PFSK-1 (cell line): Measurements from ENCODE around the gene CDYL.

Experiments used
- FOXP2 ChIP-seq: optimal IDR thresholded peaks from 2 replicates; pipeline ENCODE3; 2011; ENCODE audit warnings: borderline replicate concordance, control low read depth, inconsistent platforms; ENCODE audit not compliant: insufficient read depth; ENCODE audit errors: extremely low read length, extremely low read depth
- POLR2AphosphoS5 ChIP-seq: IDR thresholded peaks from 2 replicates; pipeline ENCODE4 v1.6.1; 2012; ENCODE audit warnings: low read depth, mild to moderate bottlenecking, control low read depth, low read length, moderate library complexity
- SIN3A ChIP-seq: IDR thresholded peaks from 2 replicates; pipeline ENCODE4 v1.6.1; 2012; ENCODE audit warnings: mild to moderate bottlenecking, low read length, moderate library complexity, borderline replicate concordance; ENCODE audit not compliant: insufficient read depth
- TAF1 ChIP-seq: IDR thresholded peaks from 2 replicates; pipeline ENCODE4 v1.6.1; 2012; ENCODE audit warnings: low read length, control low read depth, borderline replicate concordance; ENCODE audit not compliant: insufficient read depth
- TF ChIP-seq, protein P1 (sequence below), 2 experiments: IDR thresholded peaks; 2 replicates each; pipeline versions ENCODE4 v1.6.1 to v1.8.0; 2011 to 2012; ENCODE audit warnings: low read depth in 2 of 2, low read length in 2 of 2, control low read depth in 1 of 2, inconsistent platforms in 1 of 2, mild to moderate bottlenecking in 1 of 2, moderate library complexity in 1 of 2; ENCODE audit not compliant: insufficient read depth in 1 of 2

The CDYL gene

DNA sequence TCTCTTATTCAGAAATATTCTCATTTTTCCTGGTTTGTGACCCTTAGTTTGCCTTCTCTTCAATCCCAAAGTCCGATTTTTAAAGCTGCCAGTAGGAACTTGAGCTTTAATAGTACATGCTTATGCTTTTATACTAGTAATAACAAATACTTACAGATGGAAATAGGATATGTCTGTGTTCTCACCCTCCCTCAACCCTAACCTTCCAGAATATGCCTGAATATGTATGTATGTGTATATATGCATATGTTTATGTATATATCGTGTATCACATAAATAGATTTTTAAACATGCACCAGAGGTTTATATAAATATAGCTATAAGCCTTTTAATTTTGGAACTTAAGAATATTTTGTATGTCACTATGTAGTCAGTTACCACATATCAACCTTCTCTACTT lies 38.8 kb downstream of the CDYL start:
- TF ChIP-seq POLR2AphosphoS5 (no peak), TAF1 (no peak), FOXP2 (no peak), SIN3A (no peak)
- TF ChIP-seq, protein P1, sequence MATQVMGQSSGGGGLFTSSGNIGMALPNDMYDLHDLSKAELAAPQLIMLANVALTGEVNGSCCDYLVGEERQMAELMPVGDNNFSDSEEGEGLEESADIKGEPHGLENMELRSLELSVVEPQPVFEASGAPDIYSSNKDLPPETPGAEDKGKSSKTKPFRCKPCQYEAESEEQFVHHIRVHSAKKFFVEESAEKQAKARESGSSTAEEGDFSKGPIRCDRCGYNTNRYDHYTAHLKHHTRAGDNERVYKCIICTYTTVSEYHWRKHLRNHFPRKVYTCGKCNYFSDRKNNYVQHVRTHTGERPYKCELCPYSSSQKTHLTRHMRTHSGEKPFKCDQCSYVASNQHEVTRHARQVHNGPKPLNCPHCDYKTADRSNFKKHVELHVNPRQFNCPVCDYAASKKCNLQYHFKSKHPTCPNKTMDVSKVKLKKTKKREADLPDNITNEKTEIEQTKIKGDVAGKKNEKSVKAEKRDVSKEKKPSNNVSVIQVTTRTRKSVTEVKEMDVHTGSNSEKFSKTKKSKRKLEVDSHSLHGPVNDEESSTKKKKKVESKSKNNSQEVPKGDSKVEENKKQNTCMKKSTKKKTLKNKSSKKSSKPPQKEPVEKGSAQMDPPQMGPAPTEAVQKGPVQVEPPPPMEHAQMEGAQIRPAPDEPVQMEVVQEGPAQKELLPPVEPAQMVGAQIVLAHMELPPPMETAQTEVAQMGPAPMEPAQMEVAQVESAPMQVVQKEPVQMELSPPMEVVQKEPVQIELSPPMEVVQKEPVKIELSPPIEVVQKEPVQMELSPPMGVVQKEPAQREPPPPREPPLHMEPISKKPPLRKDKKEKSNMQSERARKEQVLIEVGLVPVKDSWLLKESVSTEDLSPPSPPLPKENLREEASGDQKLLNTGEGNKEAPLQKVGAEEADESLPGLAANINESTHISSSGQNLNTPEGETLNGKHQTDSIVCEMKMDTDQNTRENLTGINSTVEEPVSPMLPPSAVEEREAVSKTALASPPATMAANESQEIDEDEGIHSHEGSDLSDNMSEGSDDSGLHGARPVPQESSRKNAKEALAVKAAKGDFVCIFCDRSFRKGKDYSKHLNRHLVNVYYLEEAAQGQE (IDR thresholded peaks at IDR 0.05; ENCODE audit: insufficient read depth in 1 of 2, low read depth in 2 of 2, low read length in 2 of 2): no peak

DNA sequence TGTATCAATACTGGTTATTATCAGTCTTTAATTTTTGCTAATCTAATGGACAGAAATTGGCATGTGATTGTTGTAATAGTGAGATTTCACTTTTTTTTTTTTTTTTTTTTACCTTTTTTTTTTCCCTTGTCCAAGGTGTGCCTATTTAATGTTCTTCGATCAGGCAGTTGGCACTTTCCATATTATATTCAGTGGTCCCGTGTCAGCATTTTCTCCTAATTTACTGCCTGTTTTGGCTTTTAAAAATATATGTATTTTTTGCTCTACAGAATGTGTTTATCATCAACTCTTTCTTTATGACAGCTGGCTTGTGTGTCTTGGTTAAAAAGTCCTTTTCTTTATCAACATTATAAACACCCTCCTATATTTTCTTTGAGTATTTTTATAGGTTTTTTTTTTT lies 39.4 kb downstream of the CDYL start:
- no peak for TF ChIP-seq TAF1

- TF ChIP-seq POLR2AphosphoS5 (no peak), FOXP2 (no peak), SIN3A (no peak), TAF1 (no peak)
- TF ChIP-seq, protein P1 (IDR thresholded peaks at IDR 0.05; ENCODE audit: insufficient read depth in 1 of 2, low read depth in 2 of 2, low read length in 2 of 2): no peak
Observed at GRCh38 chr6:4816904-4817303, 40.7 kb downstream of the CDYL start.

DNA sequence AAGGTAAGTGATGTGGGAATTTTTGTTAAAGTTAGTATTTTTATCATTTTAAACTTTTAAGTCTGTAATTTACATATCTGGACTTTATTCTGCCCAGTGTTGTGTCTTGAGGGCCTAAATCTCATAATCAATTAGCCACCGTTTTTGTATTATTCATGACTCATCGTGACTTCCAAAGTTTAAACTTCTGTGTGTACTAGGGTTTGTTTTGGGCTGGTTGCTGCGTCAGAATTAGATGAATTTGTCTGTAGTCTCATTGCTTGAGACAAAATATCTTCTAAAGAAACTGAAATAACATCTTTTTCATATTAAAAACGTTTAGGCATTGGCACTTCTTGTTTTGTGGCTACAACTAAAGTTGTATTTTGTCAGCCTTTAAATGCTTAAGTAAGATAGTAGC lies 41.3 kb downstream of the CDYL start:
- TF ChIP-seq POLR2AphosphoS5: no peak

DNA sequence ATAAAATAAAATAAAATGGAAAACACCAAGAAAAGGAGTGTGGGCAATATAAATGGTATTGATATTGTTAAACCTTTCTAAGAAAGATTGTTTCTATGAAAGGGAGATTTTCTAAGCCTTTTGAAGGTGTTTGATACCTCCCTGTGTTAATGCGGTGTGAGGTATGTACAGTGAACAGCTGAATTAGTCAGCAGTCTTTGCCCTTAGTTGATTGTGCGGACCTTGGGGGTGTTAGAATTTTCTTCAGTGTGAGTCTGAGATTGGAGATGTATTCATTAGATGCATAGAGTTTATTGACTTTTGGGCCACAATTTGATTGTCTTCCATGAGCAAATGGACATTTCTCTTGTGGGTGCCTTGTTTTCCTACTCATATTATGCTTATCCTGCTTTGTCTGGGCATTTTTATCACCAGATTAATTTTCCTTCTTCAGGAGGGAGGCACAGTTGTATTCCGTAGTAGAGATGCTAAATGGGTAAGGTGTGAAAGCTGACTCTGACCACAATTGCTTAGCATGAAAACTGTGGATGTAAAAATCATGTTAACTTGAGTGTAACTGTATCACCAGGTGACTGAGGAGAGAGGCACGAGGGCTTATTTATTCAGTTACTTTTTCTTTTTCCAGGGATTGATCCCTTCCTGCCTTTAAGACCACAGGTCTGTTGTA lies 42.2 kb downstream of the CDYL start:
- TF ChIP-seq TAF1 (no peak), POLR2AphosphoS5 (no peak), SIN3A (no peak), FOXP2 (no peak)
- TF ChIP-seq, protein P1 (IDR thresholded peaks at IDR 0.05; ENCODE audit: insufficient read depth in 1 of 2, low read depth in 2 of 2, low read length in 2 of 2): no peak

DNA sequence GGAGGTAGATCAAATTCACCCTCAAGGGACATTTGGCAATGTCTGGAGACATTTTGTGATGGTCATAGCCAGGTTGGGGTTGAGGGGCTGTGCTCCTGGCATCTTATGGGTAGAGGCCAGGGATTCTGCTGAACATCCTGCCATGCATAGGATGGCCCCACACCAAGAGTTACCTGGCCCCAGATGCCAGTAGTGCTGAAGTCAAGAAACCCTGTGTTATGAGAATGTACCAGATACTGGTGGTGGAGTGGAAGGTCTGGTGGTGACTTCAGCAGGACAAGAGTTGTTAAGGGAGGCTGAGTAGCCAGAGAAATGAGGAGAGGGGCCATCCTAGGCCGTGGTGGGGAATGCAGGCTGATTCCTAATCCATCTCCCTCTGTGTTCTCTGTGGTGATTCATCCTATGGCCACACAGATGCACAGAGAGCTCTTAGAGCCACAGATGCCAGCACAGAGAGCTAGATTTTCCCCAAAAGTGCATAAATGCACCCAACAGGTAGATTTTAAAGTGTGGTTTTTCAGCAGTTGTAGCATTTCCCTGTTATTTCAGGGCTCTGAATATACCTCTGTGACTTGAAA lies 43.6 kb downstream of the CDYL start:
- TF ChIP-seq, protein P1 (IDR thresholded peaks at IDR 0.05; ENCODE audit: insufficient read depth in 1 of 2, low read depth in 2 of 2, low read length in 2 of 2): no peak
- no peak for TF ChIP-seq SIN3A
- no peak for TF ChIP-seq TAF1
- TF ChIP-seq POLR2AphosphoS5: no peak
- TF ChIP-seq FOXP2: no peak
